GM12878 (cell line): Measurements from ENCODE around the gene PNMT. TPM values are rescaled to one million over a fixed set of nuclear protein-coding genes. Genes with fewer than 3 reads are reported as not detected.

Experiments used
- ATAC-seq: fragments of 200-7000 bp; cut with Tn5 transposase; 3 replicates; pipeline ENCODE4 v1.9.1; 2020; ENCODE audit warnings: mild to moderate bottlenecking, moderate library complexity
- BruUV-seq: library from RNA; stranded (reverse); fragments of 400-500 nt; replicated peaks from 2 replicates; lab custom pipeline; 2021; lab: Mats Ljungman, UMichigan
- CTCF ChIA-PET: fragments of 300-600 bp; sonication (Branson Sonifier 250); formaldehyde crosslinking; extraction: SDS; loops from one replicate; lab custom pipeline; 2021; ENCODE audit warnings: inconsistent platforms; lab: Yijun Ruan, JAX
- POLR2A ChIA-PET: fragments of 350-600 bp; formaldehyde crosslinking; extraction: SDS; loops from one replicate; lab custom pipeline; 2021; ENCODE audit warnings: inconsistent platforms; lab: Charles Lee
- RAD21 ChIA-PET: fragments of 300-600 bp; sonication (Branson Sonifier 250); formaldehyde crosslinking; loops from one replicate; lab custom pipeline; 2023; ENCODE audit warnings: antibody characterized with exemption; ENCODE audit not compliant: unreplicated experiment; lab: Charles Lee
- SMC1A ChIA-PET: fragments of 300-600 bp; sonication (Branson Sonifier 250); formaldehyde crosslinking; loops from one replicate; lab custom pipeline; 2023; ENCODE audit not compliant: unreplicated experiment, uncharacterized antibody; lab: Charles Lee
- DNase-seq: peaks from one replicate; pipeline ENCODE4 v3.0.0-alpha.2; 2011; ENCODE audit warnings: low read depth, low spot score
- FAIRE-seq: peaks from 3 replicates; lab custom pipeline; 2011; peaks lifted over from hg19 to GRCh38; lab: Jason Lieb, UNC
- H2AFZ ChIP-seq: 2 replicates; pipeline ENCODE4 v1.6.0; 2011; ENCODE audit warnings: low read depth, low read length, control low read depth; ENCODE audit not compliant: control insufficient read depth
- H3K27ac ChIP-seq: 2 replicates; pipeline ENCODE4 v1.5.1; 2011; ENCODE audit warnings: control low read depth; ENCODE audit not compliant: control insufficient read depth, insufficient read depth
- H3K27me3 ChIP-seq, 2 experiments: replicated peaks in 1 of 2; 2 replicates each; pipeline versions ENCODE4 v1.6.0 to v1.6.1; 2011; ENCODE audit warnings: low read length in 1 of 2; ENCODE audit not compliant: control insufficient read depth in 2 of 2, insufficient read depth in 2 of 2
- H3K36me3 ChIP-seq, 2 experiments: 2 replicates each; pipeline ENCODE4 v1.5.1; 2011; ENCODE audit warnings: low read length in 1 of 2; ENCODE audit not compliant: control insufficient read depth in 2 of 2, insufficient read depth in 2 of 2
- H3K4me1 ChIP-seq: 2 replicates; pipeline ENCODE4 v1.6.1; 2011; ENCODE audit warnings: mild to moderate bottlenecking, low read length, moderate library complexity, mixed read lengths; ENCODE audit not compliant: control insufficient read depth, insufficient read depth
- H3K4me2 ChIP-seq: 2 replicates; pipeline ENCODE4 v1.6.0; 2011; ENCODE audit warnings: control low read depth; ENCODE audit not compliant: control insufficient read depth, insufficient read depth
- H3K4me3 ChIP-seq: fragments of 200-600 bp; sonication (generic); 2 replicates; pipeline ENCODE4 v1.5.1; 2016
- H3K79me2 ChIP-seq: 2 replicates; pipeline ENCODE4 v1.6.0; 2011; ENCODE audit warnings: low read length; ENCODE audit not compliant: control insufficient read depth, insufficient read depth
- H3K9ac ChIP-seq: 2 replicates; pipeline ENCODE4 v1.8.0; 2011; ENCODE audit warnings: low read length, control low read depth, mixed read lengths; ENCODE audit not compliant: control insufficient read depth, insufficient read depth
- H3K9me3 ChIP-seq: replicated peaks from 3 replicates; pipeline ENCODE4 v1.5.1; 2011; ENCODE audit warnings: mild to moderate bottlenecking, low read length; ENCODE audit not compliant: control insufficient read depth, insufficient read depth
- H4K20me1 ChIP-seq: 2 replicates; pipeline ENCODE4 v1.6.0; 2011; ENCODE audit not compliant: control insufficient read depth, insufficient read depth
- BHLHE40 ChIP-seq, 2 experiments: fragments of 450-650 bp in 1 of 2; IDR thresholded peaks; 2 replicates each; pipeline ENCODE4 v1.6.1; 2011 to 2017; ENCODE audit warnings: low read depth in 2 of 2, borderline replicate concordance in 1 of 2, improper control_type of control experiment in 1 of 2, low read length in 1 of 2, mild to moderate bottlenecking in 1 of 2
- CEBPZ ChIP-seq: fragments of 150-350 bp; IDR thresholded peaks from 2 replicates; pipeline ENCODE4 v1.6.1; 2016; ENCODE audit warnings: low read depth, low read length
- NFIC ChIP-seq: IDR thresholded peaks from 2 replicates; pipeline ENCODE4 v1.6.1; 2012; ENCODE audit warnings: low read depth, mild to moderate bottlenecking, inconsistent platforms, low read length, moderate library complexity
- POLR2AphosphoS2 ChIP-seq: IDR thresholded peaks from 2 replicates; pipeline ENCODE4 v1.6.1; 2011; ENCODE audit warnings: low read depth, mild to moderate bottlenecking, low read length, improper control_type of control experiment, moderate library complexity
- RELB ChIP-seq: fragments of 450-650 bp; IDR thresholded peaks from 2 replicates; pipeline ENCODE4 v1.6.1; 2017; ENCODE audit warnings: low read depth, mild to moderate bottlenecking, moderate library complexity
- SPI1 ChIP-seq: IDR thresholded peaks from 2 replicates; pipeline ENCODE4 v1.6.1; 2011; ENCODE audit warnings: low read depth, mild to moderate bottlenecking, low read length, moderate library complexity, borderline replicate concordance; ENCODE audit not compliant: insufficient read depth
- SREBF1 ChIP-seq: IDR thresholded peaks from 2 replicates; pipeline ENCODE4 v1.6.1; 2012; ENCODE audit warnings: mild to moderate bottlenecking, low read length
- WGBS: methylation state at CpG from one replicate; pipeline ENCODE4 v1.1.6; 2016; ENCODE audit warnings: low lambda C conversion rate; ENCODE audit not compliant: insufficient replicate concordance, insufficient coverage; ENCODE audit errors: missing lambda C conversion rate; 5-methylcytosine and 5-hydroxymethylcytosine counted together
- in situ Hi-C: fragments of 300-500 bp; cut with MboI; formaldehyde crosslinking; loops from 9 replicates; pipeline ENCODE4 v1.14.3; 2018; ENCODE audit warnings: mixed read lengths
- intact Hi-C: fragments of 100-400 bp; cut with micrococcal nuclease; formaldehyde crosslinking; loops from one replicate; pipeline ENCODE4 v1.14.2; 2022; ENCODE audit not compliant: unreplicated experiment
- polyA plus RNA-seq, 11 experiments: library from polyadenylated mRNA; depleted of rRNA in 4 of 11; unstranded in 6 of 11; stranded (reverse) in 5 of 11; fragments of >200 nt; fragmentation: Nextera tagmentation in 4 of 11; fragmentation: Illumina TruSeq in 1 of 11; extraction: Ambion mirVana in 4 of 11; extraction: Trizol in 1 of 11; gene quantifications; 1 replicate in 1 of 11; 2 replicates in 10 of 11; pipeline versions ENCODE4 v1.2.1 to v1.2.3, GENCODE V29; 2011 to 2016; ENCODE audit warnings: inconsistent platforms in 2 of 11, missing spikeins in 2 of 11, low read depth in 1 of 11
- total RNA-seq, 4 experiments: library from RNA; depleted of rRNA in 3 of 4; stranded (reverse); fragments of >200 nt in 3 of 4; fragmentation: Illumina TruSeq in 1 of 4; extraction: Trizol in 1 of 4; gene quantifications; 2 replicates each; pipeline versions ENCODE4 v1.2.1 to v1.2.3, GENCODE V29; 2013 to 2021

The PNMT gene
- total and polyA plus RNA-seq, 10 of the 15 experiments (the other 5 are each of a cell fraction or from before 2014, with no cell fraction given) = not detected

GRCh38 chr17:39709319-39709997 lies 41.2 kb downstream of the PNMT start:
- DNase-seq = no peak
- no peak overlapping the region for H3K4me3 ChIP-seq
- H3K27me3 ChIP-seq = peaks cover 0 to 1% of the 10 kb centered on the region in 2 experiments; a peak in 1 of 4 replicates
- ChIA-PET RAD21 (no interaction called here), POLR2A (no interaction called here), SMC1A (no interaction called here), CTCF (interaction anchor here (1.2 kb wide), 1 partner anchor 88 kb away, joined by 3 read pairs; no protein-coding TSS in a partner anchor)
- H3K36me3 ChIP-seq = no peaks in the 10 kb centered on the region
- no TSS peak for BruUV-seq
- H2AFZ ChIP-seq = no peak overlapping the region
- H3K9ac ChIP-seq = no peak overlapping the region
- H3K4me2 ChIP-seq = no peak overlapping the region
- ATAC-seq = no peak
- no peak overlapping the region for H3K27ac ChIP-seq
- WGBS = 53% methylated on average over 13 of the region's 14 CpGs
- in situ Hi-C loops (no loop called here), intact Hi-C loops (no loop called here)
- H4K20me1 ChIP-seq = no peaks in the 10 kb centered on the region
- H3K9me3 ChIP-seq = no peaks in the 10 kb centered on the region
- H3K4me1 ChIP-seq = no peaks in the 10 kb centered on the region
- FAIRE-seq = no peak
- TF ChIP-seq POLR2AphosphoS2 = no peak
- H3K79me2 ChIP-seq = no peaks in the 10 kb centered on the region

- H3K4me3 ChIP-seq = no peak overlapping the region
- no peaks in the 10 kb centered on the region for H3K36me3 ChIP-seq
- ATAC-seq (no peak), DNase-seq (no peak), FAIRE-seq (no peak)
- in situ Hi-C loops = no loop called here
- H3K27ac ChIP-seq = no peak overlapping the region
- no peaks in the 10 kb centered on the region for H3K9me3 ChIP-seq
- intact Hi-C loops = no loop called here
- POLR2A ChIA-PET = interaction anchor here (0.7 kb wide), 1 partner anchor 225 kb away, joined by 3 read pairs; no protein-coding TSS in a partner anchor
- no peak overlapping the region for H2AFZ ChIP-seq
- H3K27me3 ChIP-seq = peaks cover 0 to 1% of the 10 kb centered on the region in 2 experiments; a peak in 1 of 4 replicates
- no peaks in the 10 kb centered on the region for H3K79me2 ChIP-seq
- H4K20me1 ChIP-seq = no peaks in the 10 kb centered on the region
- SMC1A ChIA-PET = interaction anchor here (1.1 kb wide), 1 partner anchor 26 kb away, joined by 3 read pairs; no protein-coding TSS in a partner anchor
- WGBS = 72% methylated on average over 20 of the region's 20 CpGs
- no TSS peak for BruUV-seq
- CTCF ChIA-PET = interaction anchor here (0.6 to 1.2 kb wide), 4 partner anchors 38 to 726 kb away, joined by 3 to 4 read pairs (median 3); no protein-coding TSS in a partner anchor
- H3K4me1 ChIP-seq = no peaks in the 10 kb centered on the region
- TF ChIP-seq SPI1 (no peak), CEBPZ (no peak), RELB (no peak), SREBF1 (no peak), BHLHE40 (IDR thresholded peaks at IDR 0.05; ENCODE audit: borderline replicate concordance in 1 of 2, low read depth in 2 of 2, low read length in 1 of 2) (0 out of 4 replicates have a peak, but pooled peaks of 1 of the 2 experiments have one; percentile 18), NFIC (no peak)
- TF ChIP-seq, all 136 proteins: peak for 1
- RAD21 ChIA-PET = no interaction called here
- no peak overlapping the region for H3K4me2 ChIP-seq
- H3K9ac ChIP-seq = no peak overlapping the region
These were observed 42.0 kb downstream of the PNMT start for GRCh38 chr17:39709998-39710964.
